Fibroblast of pulmonary artery (primary cell): ENCODE data around the gene MRPL10.

ENCODE experiments used
- DNase-seq: peaks from one replicate; pipeline ENCODE4 v3.0.0-alpha.2; 2010; ENCODE audit warnings: low read depth
- H3K4me3 ChIP-seq: replicated peaks from 2 replicates; pipeline ENCODE4 v1.5.1; 2011; ENCODE audit warnings: low read depth, mild to moderate bottlenecking, control low read depth, low read length, moderate library complexity
- CTCF ChIP-seq: IDR thresholded peaks from 2 replicates; pipeline ENCODE4 v1.5.1; 2011; ENCODE audit warnings: mild to moderate bottlenecking, control low read depth, low read length, inconsistent platforms; ENCODE audit errors: missing control alignments

Gene MRPL10

GRCh38 chr17:47829870-47830269 lies 1.5 kb downstream of the MRPL10 start:
- no peak for DNase-seq
- no peak for TF ChIP-seq CTCF
- no peak overlapping the region for H3K4me3 ChIP-seq

GRCh38 chr17:47823519-47823918 lies 7.8 kb downstream of the MRPL10 start:
- DNase-seq = no peak
- no peak overlapping the region for H3K4me3 ChIP-seq
- TF ChIP-seq CTCF = no peak

GRCh38 chr17:47822785-47823184 lies 8.6 kb downstream of the MRPL10 start:
- TF ChIP-seq CTCF = no peak
- DNase-seq = no peak
- H3K4me3 ChIP-seq = no peak overlapping the region

- H3K4me3 ChIP-seq = peak within 1 kb of the TSS; percentile 82
- peak; percentile 83 for DNase-seq
- TF ChIP-seq CTCF = peak; percentile 13
Measured at GRCh38 chr17:47821424-47822391, 9.6 kb downstream of the MRPL10 start, which contains the start of gene OSBPL7. Gene OSBPL7, minus strand, starts transcription at chr17:47821794. Its CDS starts 1,516 bp downstream, at chr17:47820278.

- H3K4me3 ChIP-seq = peak overlapping the region; percentile 82
- no peak for TF ChIP-seq CTCF
- no peak for DNase-seq
Measured at GRCh38 chr17:47821031-47821423, 10.3 kb downstream of the MRPL10 start.

GRCh38 chr17:47820033-47820789 lies 11.1 kb downstream of the MRPL10 start:
- TF ChIP-seq CTCF = no peak
- no peak for DNase-seq
- H3K4me3 ChIP-seq = peak overlapping the region; percentile 82
